ELF-1 (cell line): ENCODE measurements around the gene HINT3.
A peak's percentile ranks its signal among the peaks of the same experiment; 100 is the strongest.
"Not testable (repeated sequence)": the region's sequence is repeated elsewhere in the genome, so short reads cannot be mapped to it uniquely, and the experiment has no call there.

Experiments
- DNase-seq: peaks from one replicate; pipeline ENCODE4 v3.0.0-alpha.2; 2016; ENCODE audit warnings: low read depth, low spot score

The HINT3 gene

DNA sequence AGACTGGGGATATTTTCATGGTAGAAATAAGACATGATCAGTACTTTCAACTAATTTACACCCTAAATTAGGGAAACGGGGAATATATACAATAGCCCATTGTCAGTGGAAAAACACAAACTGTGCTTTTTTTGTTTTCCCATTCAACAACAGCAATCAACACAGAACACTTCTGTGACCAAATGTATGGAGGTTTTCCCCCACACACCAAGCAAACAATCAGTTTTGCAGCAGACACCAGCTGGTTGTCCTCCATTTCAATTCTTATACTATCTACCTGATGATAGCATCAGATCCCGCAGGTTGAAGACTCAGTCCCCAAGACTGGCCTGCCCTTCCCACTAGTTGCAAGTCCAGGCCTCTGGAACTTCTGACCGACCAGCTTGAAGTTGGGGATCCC is 4.5 kb downstream of the HINT3 start:
- DNase-seq, result no peak

DNA sequence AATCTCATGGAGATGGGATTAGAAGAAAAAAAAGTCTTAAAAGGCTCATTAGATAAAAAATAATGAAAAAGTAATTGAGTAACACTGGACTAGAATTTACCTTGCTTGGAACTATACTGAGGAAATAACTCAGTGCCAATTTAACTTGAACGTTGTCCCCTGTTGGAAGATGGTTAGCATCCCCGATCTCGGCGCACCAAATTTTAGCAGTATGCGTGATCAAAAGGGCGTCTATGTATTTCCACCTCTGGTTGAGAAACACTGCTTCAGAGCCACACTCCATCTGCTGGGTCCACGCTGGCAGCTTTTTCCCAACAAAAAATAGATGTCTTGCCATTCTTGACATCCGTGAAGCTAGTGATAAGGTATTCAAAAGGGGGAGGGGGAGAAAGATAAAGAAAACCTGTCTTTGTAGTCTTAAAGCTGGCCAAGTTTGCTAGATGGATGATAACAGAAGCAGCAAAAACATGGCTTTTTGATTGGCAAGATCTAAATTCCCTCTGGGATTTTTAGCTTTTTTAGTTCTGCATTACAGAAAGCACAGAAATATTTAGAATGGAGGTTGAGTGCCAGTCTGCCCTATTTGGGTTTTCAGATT is 6.4 kb downstream of the HINT3 start:
- DNase-seq, result no peak

DNA sequence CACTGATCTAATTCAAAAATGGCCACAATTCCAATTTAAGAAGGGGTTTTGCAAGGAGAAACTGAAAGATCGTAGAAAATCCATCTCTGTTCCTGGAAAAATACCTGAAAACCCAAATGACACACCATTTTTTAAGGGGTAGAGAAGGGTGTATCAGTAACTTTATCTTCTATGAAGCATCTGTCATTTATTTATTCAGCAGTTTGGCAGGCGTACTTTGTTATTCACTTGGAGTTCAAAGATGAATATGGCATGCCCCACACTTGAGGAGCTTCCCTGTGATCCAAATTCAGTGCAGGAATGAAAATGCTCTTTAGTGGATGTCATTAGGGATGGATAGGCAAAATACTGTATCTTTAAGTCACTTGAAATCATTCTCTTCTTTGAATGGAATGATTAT is 7.2 kb downstream of the HINT3 start:
- DNase-seq, result no peak

DNA sequence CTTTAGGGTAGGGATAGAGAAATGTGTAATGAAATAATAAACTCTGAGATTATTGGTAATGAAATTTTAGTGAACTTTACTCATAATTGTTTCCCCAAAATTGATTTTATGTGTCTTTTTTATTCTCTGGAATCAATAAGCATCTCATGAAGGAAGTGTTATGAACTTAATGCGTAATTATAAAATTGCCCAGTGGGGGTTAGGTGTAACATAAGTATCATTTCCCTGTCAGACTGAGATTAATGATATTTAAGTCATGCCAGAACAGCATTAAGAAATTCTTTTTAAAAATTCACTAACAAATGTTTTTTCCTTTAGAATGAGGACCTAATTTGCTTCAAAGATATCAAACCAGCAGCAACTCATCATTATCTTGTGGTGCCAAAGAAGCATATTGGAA is 10.0 kb downstream of the HINT3 start:
- DNase-seq, result no peak

DNA sequence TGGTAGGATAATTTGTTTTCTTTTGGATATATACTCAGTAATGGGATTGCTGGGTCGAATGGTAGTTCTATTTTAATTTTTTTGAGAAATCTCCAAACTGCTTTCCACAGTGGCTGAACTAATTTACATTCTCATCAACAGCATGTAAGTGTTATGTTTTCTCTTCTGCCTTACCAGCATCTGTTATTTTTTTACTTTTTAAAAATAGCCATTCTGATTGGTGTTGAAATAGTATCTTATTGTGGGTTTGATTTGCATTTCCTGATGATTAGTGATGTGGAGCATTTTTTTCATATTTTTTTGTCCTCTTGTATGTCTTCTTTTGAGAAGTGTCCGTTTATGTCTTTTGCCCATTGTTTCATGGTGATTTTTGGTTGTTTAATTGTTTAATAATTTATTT is 11.9 kb downstream of the HINT3 start:
- no peak for DNase-seq

DNA sequence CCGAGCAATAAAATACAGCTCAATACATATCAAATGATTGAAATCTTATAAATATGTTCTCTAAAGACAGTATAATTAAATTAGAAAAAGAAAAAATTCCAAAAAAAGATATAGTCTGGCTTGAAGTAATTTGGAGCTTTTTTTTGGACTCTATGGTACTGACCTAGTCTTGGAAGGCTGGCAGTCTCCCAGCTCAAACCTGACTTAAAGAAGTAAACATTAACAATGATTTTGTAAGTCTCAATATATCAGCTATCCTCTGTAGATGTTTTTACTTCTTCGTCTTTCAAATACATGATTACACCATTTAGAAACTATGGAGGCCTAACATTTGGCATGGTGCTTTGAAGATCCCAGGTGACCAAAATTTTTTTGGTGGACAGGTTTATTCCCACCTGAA is 14.2 kb downstream of the HINT3 start:
- no peak for DNase-seq

DNA sequence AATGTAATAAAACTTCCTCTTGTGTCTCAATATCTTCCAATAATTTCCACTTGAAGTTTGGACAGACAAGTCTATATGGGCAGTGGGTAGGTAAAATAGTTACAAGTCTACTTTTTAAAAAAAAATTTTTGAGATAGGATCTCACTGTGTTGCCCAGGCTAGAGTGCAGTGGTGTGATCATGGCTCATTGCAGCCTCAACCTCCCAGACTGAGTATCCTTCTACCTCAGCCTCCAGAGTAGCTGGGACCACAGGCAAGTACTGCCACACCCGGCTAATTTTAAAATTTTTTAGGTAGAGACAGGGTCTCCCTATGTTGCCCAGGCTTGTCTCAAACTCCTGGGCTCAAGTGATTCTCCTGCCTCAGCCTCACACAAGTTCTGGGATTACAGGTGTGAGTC is 15.9 kb downstream of the HINT3 start:
- not testable (repeated sequence) for DNase-seq

DNA sequence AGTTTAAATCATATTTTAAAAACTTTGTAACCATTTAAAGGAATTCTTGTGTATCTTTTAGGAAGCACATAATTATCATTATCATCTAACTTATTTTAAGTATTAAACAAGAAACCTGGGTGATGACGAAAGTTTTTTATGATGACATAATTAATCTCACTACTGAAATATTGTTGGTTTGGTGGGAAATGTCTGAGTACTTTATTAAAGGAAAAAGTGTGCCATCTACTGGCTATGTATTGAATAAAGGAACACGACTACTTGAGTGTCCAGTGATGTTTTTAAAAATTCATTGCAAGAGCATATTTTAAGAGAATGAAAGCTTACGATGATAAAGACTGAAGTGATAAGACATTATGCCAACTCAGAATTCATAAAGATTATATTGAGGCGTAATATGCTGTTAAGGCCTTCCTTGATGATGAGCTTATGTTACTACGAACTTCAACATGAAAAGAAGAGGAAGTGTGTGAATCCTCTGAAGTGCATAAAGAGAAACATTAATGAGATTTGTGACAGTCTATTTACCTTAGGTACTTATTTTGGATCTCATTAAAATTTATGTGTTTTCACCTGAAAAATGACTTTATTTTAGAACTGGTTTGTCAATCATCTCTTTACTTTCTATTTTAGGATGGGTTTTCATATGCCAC is 17.8 kb downstream of the HINT3 start:
- DNase-seq, result no peak

DNA sequence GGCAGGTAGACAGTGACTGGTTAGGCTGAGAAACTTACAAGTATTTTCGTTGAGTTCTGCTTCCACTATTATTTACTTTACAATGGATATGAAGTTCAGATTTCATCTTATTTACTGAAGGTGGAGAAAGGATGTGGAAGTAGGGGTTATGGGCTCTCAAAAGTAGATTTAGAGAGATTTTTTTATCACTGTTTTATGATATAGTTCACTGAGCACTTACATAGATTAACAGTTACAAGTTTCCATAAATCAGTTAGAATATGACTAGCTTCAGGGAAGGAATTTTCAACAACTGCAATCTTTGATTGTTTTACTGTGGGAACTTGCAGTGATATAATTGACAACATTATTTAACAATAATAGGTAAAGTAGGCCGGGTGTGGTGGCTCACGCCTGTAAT is 22.5 kb downstream of the HINT3 start:
- DNase-seq, result no peak

DNA sequence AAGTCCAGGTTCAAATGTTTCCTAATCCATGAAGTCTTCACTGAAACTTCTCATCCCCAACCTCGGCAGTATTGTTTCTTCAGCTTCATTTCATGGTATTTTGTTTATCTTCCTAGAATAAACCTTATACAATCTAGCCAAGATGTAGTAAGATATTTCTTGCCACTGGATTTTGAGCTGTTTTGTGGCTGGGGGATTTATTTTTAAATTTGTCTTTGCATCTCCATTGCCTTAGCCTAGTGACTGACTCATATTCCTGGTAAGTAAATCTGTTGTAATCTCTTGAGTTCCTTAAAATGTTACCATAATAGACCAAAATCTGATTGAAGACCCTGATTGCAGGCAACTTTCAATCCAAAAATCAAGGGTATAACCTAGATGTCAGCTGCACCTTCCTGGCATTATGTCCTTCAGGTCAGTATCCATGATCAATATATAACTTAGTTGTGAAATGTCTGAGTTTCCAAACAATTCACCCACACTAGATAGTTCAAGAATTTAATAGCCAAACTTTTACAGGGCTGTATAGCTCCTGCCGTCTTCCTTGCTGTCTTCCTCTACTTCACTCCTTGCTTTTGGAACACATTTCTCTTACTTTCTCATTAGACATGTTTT is 25.1 kb downstream of the HINT3 start:
- DNase-seq, result no peak

DNA sequence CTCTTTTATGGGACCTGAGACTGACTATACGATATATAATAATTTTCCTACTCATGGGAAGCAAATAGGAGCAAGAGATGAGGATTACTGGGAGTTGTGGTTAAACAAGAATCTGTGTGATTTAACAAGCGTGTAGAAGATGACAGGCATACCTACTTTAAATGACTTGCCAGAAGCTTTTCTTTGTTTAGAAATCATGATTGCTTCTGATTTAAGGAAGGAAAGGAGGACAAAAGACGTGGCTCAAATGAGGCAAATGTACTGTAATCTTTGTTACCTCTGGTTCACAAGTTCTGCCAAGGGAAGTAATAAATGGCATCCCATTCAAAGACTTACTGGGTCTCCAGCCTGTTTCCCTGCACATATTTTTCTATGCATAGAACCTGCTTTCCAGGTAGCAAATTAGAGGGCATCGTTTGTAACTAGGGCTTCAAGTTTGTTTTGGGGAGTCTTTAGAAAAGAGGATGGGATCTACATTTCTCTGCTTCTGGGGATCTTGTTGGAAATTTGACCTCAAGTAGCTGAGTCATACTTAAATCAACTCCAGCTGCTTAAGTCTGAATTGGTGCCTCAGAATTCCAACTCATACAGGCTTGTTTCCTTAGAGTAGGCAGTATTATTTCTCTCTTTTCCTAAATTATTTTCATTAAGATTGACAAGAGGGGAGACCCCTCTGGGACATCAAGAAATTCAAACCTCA is 26.8 kb downstream of the HINT3 start:
- no peak for DNase-seq

DNA sequence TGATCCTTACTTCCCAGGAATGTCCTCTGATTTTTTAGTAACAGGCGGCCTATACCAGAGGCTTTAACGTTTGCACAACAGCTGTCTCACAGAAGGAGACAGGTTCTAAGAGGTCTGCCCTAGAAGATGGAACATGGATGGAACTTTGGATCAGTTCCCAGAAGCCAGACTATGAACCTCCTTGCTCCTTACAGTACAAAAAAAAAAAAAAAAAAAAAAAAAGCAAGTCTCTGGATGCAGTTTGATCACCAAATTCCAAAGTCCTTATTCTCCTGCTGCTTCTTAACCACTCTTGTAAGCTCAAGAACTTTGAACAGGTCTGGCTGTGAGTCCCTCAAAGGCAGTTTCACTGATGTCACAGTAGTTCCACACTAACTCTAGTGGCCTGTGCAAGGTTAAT is 27.7 kb downstream of the HINT3 start:
- DNase-seq, result no peak

DNA sequence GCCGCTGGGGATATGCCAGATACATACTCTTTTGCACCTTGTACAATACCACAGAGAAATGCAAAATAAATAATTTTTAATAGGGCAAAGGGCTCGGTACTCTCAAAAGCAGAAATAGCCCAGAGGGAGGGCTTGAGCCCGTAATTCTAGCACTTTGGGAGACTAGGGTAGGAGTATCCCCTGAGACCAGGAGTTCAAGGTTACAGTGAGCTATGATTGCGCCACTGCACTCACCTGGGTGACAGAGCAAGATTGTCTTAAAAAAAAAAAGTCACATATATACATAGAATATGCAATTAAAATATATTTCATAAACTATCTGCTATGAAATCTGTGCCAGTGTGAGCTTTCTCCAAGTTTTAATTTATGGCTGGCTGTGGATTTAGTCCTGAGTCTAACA is 29.0 kb downstream of the HINT3 start:
- no peak for DNase-seq

DNA sequence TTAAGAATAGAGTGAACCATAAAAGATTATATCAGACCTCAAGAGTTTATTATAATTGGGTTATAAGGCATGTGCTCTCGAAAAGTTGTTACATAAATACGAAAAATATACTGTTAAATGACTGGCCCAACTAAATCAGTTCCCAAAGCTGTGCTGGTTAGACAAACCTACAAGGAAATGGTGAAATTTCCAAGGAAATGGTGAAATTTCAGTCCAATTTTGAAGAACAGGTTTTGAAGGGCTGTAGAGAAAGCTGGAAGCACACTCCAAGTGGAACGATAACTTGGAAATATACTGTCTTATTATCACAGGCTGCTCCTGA is 29.4 kb downstream of the HINT3 start:
- no peak for DNase-seq

DNA sequence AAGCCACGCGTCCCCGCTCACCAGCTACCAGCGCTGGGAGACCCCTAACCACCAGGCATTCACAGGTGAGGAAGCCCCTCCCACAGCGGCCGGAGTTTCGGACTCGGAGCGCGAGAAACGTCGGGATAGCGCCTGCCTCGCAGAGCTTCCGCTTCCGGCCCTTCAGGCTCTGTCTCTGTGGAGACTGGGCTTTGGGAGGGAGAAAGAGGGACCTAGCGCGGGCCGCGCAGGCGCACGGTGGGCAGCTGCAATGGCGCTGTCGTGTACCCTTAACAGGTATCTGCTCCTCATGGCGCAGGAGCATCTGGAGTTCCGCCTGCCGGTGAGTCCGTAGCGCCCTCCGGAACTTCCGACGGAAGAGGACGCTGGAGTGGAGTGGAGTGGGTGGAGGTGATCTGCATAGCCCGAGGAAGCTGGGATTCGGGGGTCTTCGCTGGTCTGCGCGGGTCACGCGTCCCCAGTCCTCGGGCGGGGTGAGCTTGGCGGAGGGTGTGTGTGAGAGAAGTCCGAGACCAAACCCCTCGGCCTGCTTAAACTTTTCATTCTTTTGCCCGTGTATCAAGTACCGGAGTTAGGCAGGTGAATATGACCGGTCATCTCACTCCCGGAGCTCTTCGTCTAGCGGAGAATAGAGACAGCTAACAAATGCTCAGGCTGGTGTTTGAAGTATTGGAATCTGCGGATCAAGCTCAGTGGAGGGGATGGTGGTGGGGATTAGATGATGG is 29.9 kb downstream of the HINT3 start, which contains the start of gene TRMT11:
Gene TRMT11 (plus strand): TSS at position 240 of the 725 bp plus-strand sequence. CDS start 11 bp downstream, at position 251.
- DNase-seq, result peak; percentile 97

DNA sequence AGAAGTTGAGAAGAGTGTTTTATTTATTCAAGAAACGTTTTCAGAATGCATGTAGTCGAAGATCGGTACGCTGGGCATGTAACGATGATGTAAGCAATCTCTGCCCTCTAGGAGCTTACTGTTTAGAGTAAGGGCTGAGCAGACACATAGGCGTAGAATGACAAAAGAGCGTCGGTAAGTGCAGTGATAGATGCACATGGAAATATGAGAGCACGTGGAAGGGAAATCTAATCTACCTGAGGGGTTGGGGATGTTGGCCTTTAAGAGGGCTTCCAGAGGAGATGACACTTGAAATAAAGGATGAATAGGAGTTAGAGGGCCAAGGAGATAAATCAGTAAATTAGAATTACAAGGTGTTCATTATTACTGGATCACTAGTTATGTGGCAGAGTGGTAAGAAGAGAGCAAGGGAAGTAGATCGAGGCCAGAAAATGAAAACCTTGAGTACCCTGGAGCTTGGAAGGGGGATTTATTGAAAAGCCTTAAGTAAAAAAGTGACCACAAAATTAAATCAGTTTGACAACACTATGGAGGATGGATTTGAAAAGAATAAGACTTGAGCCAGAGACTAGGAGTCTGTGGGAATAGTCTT is 30.6 kb downstream of the HINT3 start:
- DNase-seq, result no peak

DNA sequence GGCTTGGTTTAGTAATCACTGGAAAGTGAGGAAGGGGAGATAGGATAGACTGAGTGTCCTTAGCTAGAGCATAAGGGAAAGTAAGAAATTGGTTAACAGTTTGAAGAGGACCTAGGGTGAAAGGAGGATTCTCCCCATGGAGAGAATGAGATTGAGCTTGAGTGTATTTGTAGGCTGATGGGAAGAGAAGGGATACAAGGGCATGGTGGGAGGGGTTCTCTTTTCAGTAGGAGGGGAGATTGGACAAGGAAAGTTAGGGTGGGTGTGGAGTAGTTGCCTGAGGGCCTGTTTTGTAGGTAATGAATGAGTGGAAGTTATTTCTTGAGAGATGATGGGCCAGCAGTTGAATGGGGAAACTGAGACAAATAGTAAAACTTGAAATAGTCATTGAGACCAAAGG is 31.7 kb downstream of the HINT3 start:
- peak; percentile 13 for DNase-seq

DNA sequence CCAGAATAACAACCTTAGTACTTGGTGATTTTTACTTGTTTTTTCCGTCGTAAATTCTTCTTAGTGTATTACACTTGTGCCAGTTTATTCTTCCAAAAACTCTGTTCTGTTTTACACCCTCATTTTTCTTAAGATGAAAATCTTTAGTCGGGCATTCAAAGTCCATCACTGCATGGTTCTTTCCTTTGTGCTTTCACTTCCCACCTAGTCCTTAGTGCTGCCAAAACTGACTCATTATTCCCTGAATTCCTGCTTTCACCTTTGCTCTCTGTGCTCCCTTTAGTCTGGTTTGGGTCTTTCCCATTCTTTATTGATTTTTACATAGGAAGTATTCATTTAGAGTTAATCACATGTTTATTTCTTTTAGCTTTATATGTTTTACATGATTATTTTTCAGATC is 33.1 kb downstream of the HINT3 start:
- no peak for DNase-seq

DNA sequence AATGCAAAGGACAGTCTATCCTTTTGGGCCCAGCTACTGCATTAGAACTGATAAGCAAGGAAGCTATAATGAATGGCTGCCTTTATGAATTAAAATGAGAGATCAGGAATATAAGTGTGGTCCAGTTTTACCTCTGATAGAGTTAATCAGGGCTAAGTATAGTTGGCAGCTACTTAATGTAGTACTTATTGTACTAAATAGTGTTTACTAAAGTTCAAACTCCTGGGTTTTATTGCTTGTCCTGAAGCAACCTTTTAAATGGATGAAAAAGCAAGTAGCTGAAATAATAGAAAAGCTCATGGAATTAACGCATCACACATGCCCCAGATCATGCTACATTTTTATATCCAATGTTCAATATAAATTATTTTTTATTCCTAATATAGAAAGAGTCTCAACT is 35.1 kb downstream of the HINT3 start:
- DNase-seq, result no peak

DNA sequence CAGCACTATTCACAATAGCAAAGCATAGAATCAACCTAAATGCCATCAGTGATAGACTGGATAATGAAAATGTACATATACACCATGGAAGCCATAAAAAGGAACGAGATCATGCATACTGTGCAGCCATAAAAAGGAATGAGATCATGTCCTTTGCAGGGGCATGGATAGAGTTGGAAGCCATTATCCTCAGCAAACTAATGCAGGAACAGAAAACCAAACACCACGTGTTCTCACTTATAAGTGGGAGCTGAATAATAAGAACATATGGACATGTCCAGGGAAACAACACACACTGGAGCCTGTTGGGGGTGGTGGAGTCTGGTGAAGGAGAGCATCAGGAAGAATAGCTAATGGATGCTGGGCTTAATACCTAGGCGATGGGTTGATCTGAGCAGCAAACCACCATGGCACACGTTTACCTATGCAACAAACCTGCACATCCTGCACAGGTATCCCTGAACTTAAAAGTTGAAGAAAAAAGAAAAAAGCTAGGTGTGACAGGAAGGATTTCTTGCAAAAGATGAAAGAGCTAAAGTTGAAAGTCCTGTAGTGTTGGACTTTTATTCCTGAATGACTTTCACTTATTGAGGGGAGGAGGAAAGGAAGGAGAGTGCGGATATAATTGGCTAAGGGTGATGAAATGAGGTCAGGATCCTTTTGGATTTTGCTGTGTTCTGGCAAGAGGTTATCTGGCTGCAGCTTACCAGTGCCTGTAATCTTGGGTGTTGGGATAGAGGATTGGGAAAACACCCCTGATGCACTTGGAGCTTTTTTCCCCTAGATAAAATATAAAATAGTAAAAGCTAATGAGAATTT is 38.3 kb downstream of the HINT3 start:
- no peak for DNase-seq
